Measurements from ENCODE around the gene ZNF175.

Gene ZNF175

GRCh38 chr19:51549533-51550324 lies 21.4 kb upstream of the ZNF175 start:
- no peak for DNase-seq (ENCODE audit: low read depth in 2 of 2)

GRCh38 chr19:51550848-51551672 lies 20.0 kb upstream of the ZNF175 start:
- DNase-seq (ENCODE audit: low read depth in 2 of 2), result no peak

GRCh38 chr19:51551673-51552432 lies 19.2 kb upstream of the ZNF175 start:
- DNase-seq (ENCODE audit: low read depth in 2 of 2), result no peak

- no peak for DNase-seq (ENCODE audit: low read depth in 2 of 2)
Observed at GRCh38 chr19:51552608-51552995, 18.5 kb upstream of the ZNF175 start.

GRCh38 chr19:51552996-51553725 lies 17.9 kb upstream of the ZNF175 start:
- no peak for DNase-seq (ENCODE audit: low read depth in 2 of 2)

- DNase-seq (ENCODE audit: low read depth in 2 of 2), result no peak
Observed at GRCh38 chr19:51559240-51559639, 11.8 kb upstream of the ZNF175 start.

- no peak for DNase-seq (ENCODE audit: low read depth in 2 of 2)
Observed at GRCh38 chr19:51560339-51560738, 10.7 kb upstream of the ZNF175 start.

- no peak for DNase-seq (ENCODE audit: low read depth in 2 of 2)
Observed at GRCh38 chr19:51564791-51565190, 6.3 kb upstream of the ZNF175 start.

GRCh38 chr19:51565583-51565982 lies 5.5 kb upstream of the ZNF175 start:
- DNase-seq (ENCODE audit: low read depth in 2 of 2), result no peak

GRCh38 chr19:51566489-51567100 lies 4.5 kb upstream of the ZNF175 start:
- DNase-seq (ENCODE audit: low read depth in 2 of 2), result no peak

- no peak for DNase-seq (ENCODE audit: low read depth in 2 of 2)
Observed at GRCh38 chr19:51567583-51567982, 3.5 kb upstream of the ZNF175 start.

GRCh38 chr19:51568456-51568855 lies 2.6 kb upstream of the ZNF175 start:
- no peak for DNase-seq (ENCODE audit: low read depth in 2 of 2)

- no peak for DNase-seq (ENCODE audit: low read depth in 2 of 2)
Observed at GRCh38 chr19:51571599-51571998, 516 bp downstream of the ZNF175 start.

GRCh38 chr19:51572410-51572809 lies 1.3 kb downstream of the ZNF175 start:
- no peak for DNase-seq (ENCODE audit: low read depth in 2 of 2)

GRCh38 chr19:51572908-51573307 lies 1.8 kb downstream of the ZNF175 start:
- DNase-seq (ENCODE audit: low read depth in 2 of 2), result no peak

- DNase-seq (ENCODE audit: low read depth in 2 of 2), result no peak
Observed at GRCh38 chr19:51573331-51573730, 2.2 kb downstream of the ZNF175 start.

- no peak for DNase-seq (ENCODE audit: low read depth in 2 of 2)
Observed at GRCh38 chr19:51576850-51577249, 5.8 kb downstream of the ZNF175 start.

GRCh38 chr19:51586103-51586728 lies 15.1 kb downstream of the ZNF175 start:
- DNase-seq (ENCODE audit: low read depth in 2 of 2), result no peak

GRCh38 chr19:51586799-51587198 lies 15.7 kb downstream of the ZNF175 start:
- DNase-seq (ENCODE audit: low read depth in 2 of 2), result no peak

GRCh38 chr19:51587264-51588191 lies 16.4 kb downstream of the ZNF175 start:
- DNase-seq (ENCODE audit: low read depth in 2 of 2), result no peak

All from activated CD8-positive, alpha-beta memory T cell treated with anti-CD3 and anti-CD28 coated beads for 4 hours (primary cell).